GM12878 (cell line): ENCODE data around the gene CIB4. TPM values are rescaled to one million over a fixed set of nuclear protein-coding genes. Genes with fewer than 3 reads are reported as not detected.

Experiments
- ATAC-seq: fragments of 200-7000 bp; cut with Tn5 transposase; 3 replicates; pipeline ENCODE4 v1.9.1; 2020; ENCODE audit warnings: mild to moderate bottlenecking, moderate library complexity
- BruUV-seq: library from RNA; stranded (reverse); fragments of 400-500 nt; replicated peaks from 2 replicates; lab custom pipeline; 2021; lab: Mats Ljungman, UMichigan
- CTCF ChIA-PET: fragments of 300-600 bp; sonication (Branson Sonifier 250); formaldehyde crosslinking; extraction: SDS; loops from one replicate; lab custom pipeline; 2021; ENCODE audit warnings: inconsistent platforms; lab: Yijun Ruan, JAX
- POLR2A ChIA-PET: fragments of 350-600 bp; formaldehyde crosslinking; extraction: SDS; loops from one replicate; lab custom pipeline; 2021; ENCODE audit warnings: inconsistent platforms; lab: Charles Lee
- RAD21 ChIA-PET: fragments of 300-600 bp; sonication (Branson Sonifier 250); formaldehyde crosslinking; loops from one replicate; lab custom pipeline; 2023; ENCODE audit warnings: antibody characterized with exemption; ENCODE audit not compliant: unreplicated experiment; lab: Charles Lee
- SMC1A ChIA-PET: fragments of 300-600 bp; sonication (Branson Sonifier 250); formaldehyde crosslinking; loops from one replicate; lab custom pipeline; 2023; ENCODE audit not compliant: unreplicated experiment, uncharacterized antibody; lab: Charles Lee
- DNase-seq: peaks from one replicate; pipeline ENCODE4 v3.0.0-alpha.2; 2011; ENCODE audit warnings: low read depth, low spot score
- FAIRE-seq: peaks from 3 replicates; lab custom pipeline; 2011; peaks lifted over from hg19 to GRCh38; lab: Jason Lieb, UNC
- H2AFZ ChIP-seq: 2 replicates; pipeline ENCODE4 v1.6.0; 2011; ENCODE audit warnings: low read depth, low read length, control low read depth; ENCODE audit not compliant: control insufficient read depth
- H3K27ac ChIP-seq: 2 replicates; pipeline ENCODE4 v1.5.1; 2011; ENCODE audit warnings: control low read depth; ENCODE audit not compliant: control insufficient read depth, insufficient read depth
- H3K27me3 ChIP-seq, 2 experiments: replicated peaks in 1 of 2; 2 replicates each; pipeline versions ENCODE4 v1.6.0 to v1.6.1; 2011; ENCODE audit warnings: low read length in 1 of 2; ENCODE audit not compliant: control insufficient read depth in 2 of 2, insufficient read depth in 2 of 2
- H3K36me3 ChIP-seq, 2 experiments: 2 replicates each; pipeline ENCODE4 v1.5.1; 2011; ENCODE audit warnings: low read length in 1 of 2; ENCODE audit not compliant: control insufficient read depth in 2 of 2, insufficient read depth in 2 of 2
- H3K4me1 ChIP-seq: 2 replicates; pipeline ENCODE4 v1.6.1; 2011; ENCODE audit warnings: mild to moderate bottlenecking, low read length, moderate library complexity, mixed read lengths; ENCODE audit not compliant: control insufficient read depth, insufficient read depth
- H3K4me2 ChIP-seq: 2 replicates; pipeline ENCODE4 v1.6.0; 2011; ENCODE audit warnings: control low read depth; ENCODE audit not compliant: control insufficient read depth, insufficient read depth
- H3K4me3 ChIP-seq: fragments of 200-600 bp; sonication (generic); 2 replicates; pipeline ENCODE4 v1.5.1; 2016
- H3K79me2 ChIP-seq: 2 replicates; pipeline ENCODE4 v1.6.0; 2011; ENCODE audit warnings: low read length; ENCODE audit not compliant: control insufficient read depth, insufficient read depth
- H3K9ac ChIP-seq: 2 replicates; pipeline ENCODE4 v1.8.0; 2011; ENCODE audit warnings: low read length, control low read depth, mixed read lengths; ENCODE audit not compliant: control insufficient read depth, insufficient read depth
- H3K9me3 ChIP-seq: replicated peaks from 3 replicates; pipeline ENCODE4 v1.5.1; 2011; ENCODE audit warnings: mild to moderate bottlenecking, low read length; ENCODE audit not compliant: control insufficient read depth, insufficient read depth
- H4K20me1 ChIP-seq: 2 replicates; pipeline ENCODE4 v1.6.0; 2011; ENCODE audit not compliant: control insufficient read depth, insufficient read depth
- EP300 ChIP-seq, 2 experiments: fragments of 150-350 bp in 1 of 2; IDR thresholded peaks; 2 replicates each; pipeline ENCODE4 v1.6.1; 2011 to 2012; ENCODE audit warnings: low read depth in 2 of 2, low read length in 2 of 2, borderline replicate concordance in 1 of 2, improper control_type of control experiment in 1 of 2, inconsistent platforms in 1 of 2; ENCODE audit not compliant: control insufficient read depth in 1 of 2
- PAX8 ChIP-seq: fragments of 450-650 bp; IDR thresholded peaks from 2 replicates; pipeline ENCODE4 v1.6.1; 2017; ENCODE audit warnings: mild to moderate bottlenecking, moderate library complexity
- WGBS: methylation state at CpG from one replicate; pipeline ENCODE4 v1.1.6; 2016; ENCODE audit warnings: low lambda C conversion rate; ENCODE audit not compliant: insufficient replicate concordance, insufficient coverage; ENCODE audit errors: missing lambda C conversion rate; 5-methylcytosine and 5-hydroxymethylcytosine counted together
- in situ Hi-C: fragments of 300-500 bp; cut with MboI; formaldehyde crosslinking; loops from 9 replicates; pipeline ENCODE4 v1.14.3; 2018; ENCODE audit warnings: mixed read lengths
- intact Hi-C: fragments of 100-400 bp; cut with micrococcal nuclease; formaldehyde crosslinking; loops from one replicate; pipeline ENCODE4 v1.14.2; 2022; ENCODE audit not compliant: unreplicated experiment
- polyA plus RNA-seq, 11 experiments: library from polyadenylated mRNA; depleted of rRNA in 4 of 11; unstranded in 6 of 11; stranded (reverse) in 5 of 11; fragments of >200 nt; fragmentation: Nextera tagmentation in 4 of 11; fragmentation: Illumina TruSeq in 1 of 11; extraction: Ambion mirVana in 4 of 11; extraction: Trizol in 1 of 11; gene quantifications; 1 replicate in 1 of 11; 2 replicates in 10 of 11; pipeline versions ENCODE4 v1.2.1 to v1.2.3, GENCODE V29; 2011 to 2016; ENCODE audit warnings: inconsistent platforms in 2 of 11, missing spikeins in 2 of 11, low read depth in 1 of 11
- total RNA-seq, 4 experiments: library from RNA; depleted of rRNA in 3 of 4; stranded (reverse); fragments of >200 nt in 3 of 4; fragmentation: Illumina TruSeq in 1 of 4; extraction: Trizol in 1 of 4; gene quantifications; 2 replicates each; pipeline versions ENCODE4 v1.2.1 to v1.2.3, GENCODE V29; 2013 to 2021
- TF ChIP-seq, protein P1 (sequence below): IDR thresholded peaks from 2 replicates; pipeline ENCODE4 v1.6.1; 2011; ENCODE audit warnings: low read depth, low read length, improper control_type of control experiment, borderline replicate concordance

Gene CIB4
- total and polyA plus RNA-seq, 10 of the 15 experiments (the other 5 are each of a cell fraction or from before 2014, with no cell fraction given): not detected

DNA sequence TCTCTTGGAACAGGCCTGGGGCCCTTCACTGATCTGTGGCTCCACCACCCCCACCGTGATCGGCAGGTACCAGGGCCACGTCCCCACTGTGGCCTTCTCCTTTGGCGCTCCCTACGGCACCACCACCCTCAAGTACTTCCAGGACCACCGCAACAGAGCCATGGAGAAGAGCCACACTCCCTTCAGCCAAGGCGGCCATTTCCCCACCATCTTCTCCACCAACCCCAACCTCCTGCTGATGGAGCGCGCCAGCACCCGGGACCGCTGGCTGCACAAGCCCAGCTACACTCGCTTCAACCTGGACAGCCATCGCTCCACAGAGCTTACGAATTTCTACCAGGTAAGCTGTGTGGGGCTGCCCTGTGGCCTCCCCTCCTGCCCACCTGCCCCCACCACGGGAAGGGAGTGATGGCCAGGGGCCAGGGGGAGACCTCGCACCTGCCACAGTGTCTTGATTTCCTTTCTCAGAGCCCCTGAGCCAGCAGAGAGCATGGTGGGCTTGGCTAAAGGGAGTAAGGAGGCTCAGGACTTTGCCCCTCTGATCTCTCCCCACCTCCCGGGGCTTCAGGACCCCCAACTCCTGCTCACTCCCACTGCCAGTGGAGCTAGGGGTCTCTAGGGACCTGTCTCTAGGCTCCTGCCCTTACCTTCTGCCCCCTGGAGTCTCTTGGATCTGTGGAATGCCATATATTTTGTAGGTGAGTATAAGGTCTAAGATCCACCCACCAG is 65.2 kb downstream of the CIB4 start:
- in situ Hi-C loops: loop anchor here (5.0 kb wide), 1 partner anchor 629 kb away; no protein-coding TSS in a partner anchor
- ChIA-PET RAD21 (no interaction called here), SMC1A (no interaction called here), CTCF (interaction anchor here (0.7 to 1.0 kb wide), 3 partner anchors 18 to 925 kb away, joined by 3 read pairs; no protein-coding TSS in a partner anchor), POLR2A (no interaction called here)
- Histone ChIP-seq H3K9me3 (no peaks in the 10 kb centered on the region), H3K27ac (no peak overlapping the region), H4K20me1 (no peaks in the 10 kb centered on the region), H3K27me3 (peaks cover 1 to 4% of the 10 kb centered on the region in 2 experiments; a peak in 3 of 4 replicates), H3K4me3 (no peak overlapping the region), H3K4me2 (no peak overlapping the region), H3K79me2 (no peaks in the 10 kb centered on the region), H3K36me3 (no peaks in the 10 kb centered on the region), H3K9ac (no peak overlapping the region), H2AFZ (no peak overlapping the region), H3K4me1 (no peaks in the 10 kb centered on the region)
- 55% methylated on average over 17 of the region's 17 CpGs for WGBS
- no TSS peak for BruUV-seq
- DNase-seq (no peak), FAIRE-seq (no peak), ATAC-seq (no peak)
- intact Hi-C loops: loop anchor here (5.0 kb wide), 2 partner anchors 74 to 624 kb away; no protein-coding TSS in a partner anchor
- TF ChIP-seq, protein P1, sequence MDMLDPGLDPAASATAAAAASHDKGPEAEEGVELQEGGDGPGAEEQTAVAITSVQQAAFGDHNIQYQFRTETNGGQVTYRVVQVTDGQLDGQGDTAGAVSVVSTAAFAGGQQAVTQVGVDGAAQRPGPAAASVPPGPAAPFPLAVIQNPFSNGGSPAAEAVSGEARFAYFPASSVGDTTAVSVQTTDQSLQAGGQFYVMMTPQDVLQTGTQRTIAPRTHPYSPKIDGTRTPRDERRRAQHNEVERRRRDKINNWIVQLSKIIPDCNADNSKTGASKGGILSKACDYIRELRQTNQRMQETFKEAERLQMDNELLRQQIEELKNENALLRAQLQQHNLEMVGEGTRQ: no peak
- no peak for TF ChIP-seq PAX8
- no peak for TF ChIP-seq EP300 (IDR thresholded peaks at IDR 0.05; ENCODE audit: borderline replicate concordance in 1 of 2, control insufficient read depth in 1 of 2, low read depth in 2 of 2, low read length in 2 of 2)
